Measurements from ENCODE around the gene DCLK1. TPM values are rescaled to one million over a fixed set of nuclear protein-coding genes. Genes with fewer than 3 reads are reported as not detected.

DCLK1 gene
- total and polyA plus RNA-seq, 8 donors, result 10.5 to 20.5 (median 12.8) TPM

GRCh38 chr13:36086117-36086516, 45.1 kb downstream of the DCLK1 start:
- Histone ChIP-seq H3K4me1 (no peaks in the 10 kb centered on the region), H3K36me3 (no peaks in the 10 kb centered on the region), H3K9me3 (no peaks in the 10 kb centered on the region), H3K4me3 (no peak overlapping the region), H3K27ac (no peak overlapping the region), H3K27me3 (no peaks in the 10 kb centered on the region)
- no peak for DNase-seq
- ATAC-seq, result no peak
- intact Hi-C loops (cut with DNase I), result no loop called here
- TF ChIP-seq CTCF (IDR thresholded peaks at IDR 0.05), result no peak

DNA sequence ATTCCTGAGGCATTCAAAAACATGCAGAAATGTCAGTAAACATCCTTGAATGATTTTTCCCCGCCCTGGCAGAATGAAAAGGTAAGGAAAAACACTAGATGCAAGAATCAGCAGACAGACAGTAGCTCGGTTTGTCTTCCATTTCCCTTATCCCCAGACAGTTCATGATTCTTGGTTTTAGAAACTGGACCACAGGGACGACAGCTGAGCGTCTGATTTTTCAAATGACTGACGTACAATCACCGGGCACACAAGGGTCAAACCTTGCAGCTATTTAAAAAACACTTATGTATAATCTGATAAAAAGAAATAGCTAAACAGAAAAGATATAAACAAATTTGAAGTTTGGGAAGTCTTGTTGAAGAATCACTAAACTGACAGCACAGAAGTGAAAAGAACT, 47.1 kb downstream of the DCLK1 start:
- intact Hi-C loops (cut with DNase I), result no loop called here
- Histone ChIP-seq H3K27ac (no peak overlapping the region), H3K9me3 (no peaks in the 10 kb centered on the region), H3K4me1 (no peaks in the 10 kb centered on the region), H3K27me3 (no peaks in the 10 kb centered on the region), H3K4me3 (no peak overlapping the region), H3K36me3 (no peaks in the 10 kb centered on the region)
- DNase-seq (no peak), ATAC-seq (no peak)
- TF ChIP-seq CTCF (IDR thresholded peaks at IDR 0.05), result no peak

GRCh38 chr13:36082806-36083205, 48.4 kb downstream of the DCLK1 start:
- ATAC-seq (no peak), DNase-seq (no peak)
- intact Hi-C loops (cut with DNase I), result no loop called here
- Histone ChIP-seq H3K4me3 (no peak overlapping the region), H3K4me1 (no peaks in the 10 kb centered on the region), H3K27ac (no peak overlapping the region), H3K27me3 (no peaks in the 10 kb centered on the region), H3K9me3 (no peaks in the 10 kb centered on the region), H3K36me3 (no peaks in the 10 kb centered on the region)
- no peak for TF ChIP-seq CTCF (IDR thresholded peaks at IDR 0.05)

GRCh38 chr13:36082396-36082795, 48.8 kb downstream of the DCLK1 start:
- intact Hi-C loops (cut with DNase I), result no loop called here
- Histone ChIP-seq H3K27ac (no peak overlapping the region), H3K4me1 (no peaks in the 10 kb centered on the region), H3K4me3 (no peak overlapping the region), H3K27me3 (no peaks in the 10 kb centered on the region), H3K36me3 (no peaks in the 10 kb centered on the region), H3K9me3 (no peaks in the 10 kb centered on the region)
- DNase-seq (no peak), ATAC-seq (no peak)
- no peak for TF ChIP-seq CTCF (IDR thresholded peaks at IDR 0.05)

DNA sequence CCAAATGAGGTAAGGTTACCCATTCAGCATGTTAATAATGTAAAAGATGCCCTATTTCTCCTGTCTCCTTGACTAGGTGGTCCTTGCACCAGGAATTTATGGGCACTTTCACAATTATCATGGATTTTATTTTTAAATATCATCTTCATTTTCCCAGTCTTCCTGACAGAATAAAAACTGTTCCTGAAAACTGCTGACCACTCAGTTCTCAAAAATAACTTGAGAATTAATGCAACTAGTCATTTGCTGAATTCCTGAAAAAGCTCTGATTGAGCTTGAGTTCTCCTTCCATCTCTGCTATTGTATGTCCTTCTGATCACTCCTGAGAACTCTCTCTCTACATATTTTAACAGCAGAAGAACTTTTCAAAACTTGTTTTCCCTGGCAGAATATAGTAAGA, 55.0 kb downstream of the DCLK1 start:
- no peaks in the 10 kb centered on the region for H3K4me1 ChIP-seq
- intact Hi-C loops (cut with DNase I), result no loop called here
- H3K27ac ChIP-seq, result no peak overlapping the region
- TF ChIP-seq CTCF (IDR thresholded peaks at IDR 0.05), result no peak
- ATAC-seq, result no peak
- no peak for DNase-seq
- H3K36me3 ChIP-seq, result no peaks in the 10 kb centered on the region
- H3K4me3 ChIP-seq, result no peak overlapping the region
- no peaks in the 10 kb centered on the region for H3K9me3 ChIP-seq
- no peaks in the 10 kb centered on the region for H3K27me3 ChIP-seq

Data from left lung (tissue), 10 donors.